NCI-H2107 (cell line): Measurements from ENCODE around the gene NPAS3.

Source experiments
- DNase-seq: peaks from one replicate; lab custom pipeline; 2025; lab: John Stamatoyannopoulos, UW

The NPAS3 gene

DNA sequence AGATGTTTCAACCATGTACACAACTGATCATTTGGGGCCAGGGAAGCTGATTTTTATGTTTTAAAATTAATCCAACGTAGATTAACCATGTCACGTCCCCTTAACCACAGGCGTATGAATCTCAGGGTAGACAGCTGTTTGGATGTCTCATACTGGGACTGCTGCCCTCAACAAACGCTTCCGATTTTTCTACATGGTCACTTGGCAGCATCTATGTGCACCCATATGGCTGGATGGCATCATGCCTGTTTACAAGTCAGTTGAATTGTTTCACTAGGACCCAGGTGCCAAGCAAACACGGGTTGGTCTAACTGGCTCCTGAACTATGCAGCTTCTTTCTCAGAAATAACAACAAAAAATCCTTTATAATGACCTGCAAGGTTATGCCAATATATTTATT, 393.8 kb downstream of the NPAS3 start:
- no peak for DNase-seq

GRCh38 chr14:33335366-33335765, 396.7 kb downstream of the NPAS3 start:
- no peak for DNase-seq

- no peak for DNase-seq
Observed at GRCh38 chr14:33342299-33342974, 403.8 kb downstream of the NPAS3 start.

DNA sequence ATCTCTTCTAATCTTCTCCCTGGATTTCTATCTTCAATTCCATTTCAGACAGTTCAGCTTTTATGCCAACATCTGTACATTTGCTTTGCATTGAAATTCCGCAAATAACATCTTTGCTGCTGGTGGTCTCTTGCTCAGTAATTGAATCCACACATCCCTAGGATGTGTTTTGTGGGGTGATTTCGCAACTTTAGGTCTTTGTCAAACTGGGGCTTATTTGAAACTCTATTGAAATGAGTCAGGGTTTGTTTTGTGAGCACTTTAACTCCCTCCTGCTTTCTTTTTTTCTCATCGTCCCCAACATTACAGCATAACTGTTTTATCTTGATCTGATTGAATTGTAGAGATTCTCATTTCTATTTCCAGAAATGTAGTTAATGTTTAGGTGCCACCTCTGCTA, 404.3 kb downstream of the NPAS3 start:
- no peak for DNase-seq

GRCh38 chr14:33347796-33348195, 409.1 kb downstream of the NPAS3 start:
- DNase-seq = no peak

- DNase-seq = no peak
Observed at GRCh38 chr14:33348510-33348909, 409.8 kb downstream of the NPAS3 start.

GRCh38 chr14:33349871-33350270, 411.2 kb downstream of the NPAS3 start:
- no peak for DNase-seq

DNA sequence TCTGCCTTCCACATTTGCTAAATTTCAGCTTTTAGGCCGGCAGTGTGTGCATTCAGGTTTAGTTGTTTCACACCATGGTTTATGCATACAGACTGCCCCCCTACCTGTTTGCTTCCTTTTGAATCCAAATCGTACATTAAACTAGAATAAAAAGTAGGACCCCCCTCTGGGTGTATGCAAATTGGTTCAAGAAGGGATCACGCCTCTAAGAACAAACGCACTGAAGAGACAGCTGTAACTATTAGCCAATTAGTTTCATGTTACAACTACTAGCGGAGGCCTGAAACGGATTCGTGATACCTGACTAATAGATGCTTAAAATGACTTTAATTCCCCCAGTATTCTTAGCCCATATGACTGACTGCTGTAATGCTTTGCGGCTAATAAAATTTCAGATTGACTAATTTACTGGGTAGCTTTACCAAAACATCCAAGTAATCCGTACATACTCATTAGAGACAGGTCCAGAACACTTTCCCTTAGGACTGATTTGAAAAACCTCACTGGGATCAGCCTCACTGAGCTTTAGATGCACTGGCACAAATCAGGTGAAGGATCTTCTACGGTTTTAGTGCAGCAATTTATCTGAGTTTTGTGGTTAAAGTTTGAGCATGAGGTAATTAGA, 411.8 kb downstream of the NPAS3 start:
- DNase-seq = peak; percentile 17

GRCh38 chr14:33352821-33353220, 414.1 kb downstream of the NPAS3 start:
- no peak for DNase-seq

GRCh38 chr14:33356181-33356580, 417.5 kb downstream of the NPAS3 start:
- DNase-seq = no peak

- no peak for DNase-seq
Observed at GRCh38 chr14:33357225-33358010, 418.7 kb downstream of the NPAS3 start.

GRCh38 chr14:33359288-33359881, 420.7 kb downstream of the NPAS3 start:
- no peak for DNase-seq

- DNase-seq = no peak
Observed at GRCh38 chr14:33362934-33363333, 424.3 kb downstream of the NPAS3 start.

- no peak for DNase-seq
Observed at GRCh38 chr14:33363682-33364081, 425.0 kb downstream of the NPAS3 start.

GRCh38 chr14:33364466-33364865, 425.8 kb downstream of the NPAS3 start:
- no peak for DNase-seq

DNA sequence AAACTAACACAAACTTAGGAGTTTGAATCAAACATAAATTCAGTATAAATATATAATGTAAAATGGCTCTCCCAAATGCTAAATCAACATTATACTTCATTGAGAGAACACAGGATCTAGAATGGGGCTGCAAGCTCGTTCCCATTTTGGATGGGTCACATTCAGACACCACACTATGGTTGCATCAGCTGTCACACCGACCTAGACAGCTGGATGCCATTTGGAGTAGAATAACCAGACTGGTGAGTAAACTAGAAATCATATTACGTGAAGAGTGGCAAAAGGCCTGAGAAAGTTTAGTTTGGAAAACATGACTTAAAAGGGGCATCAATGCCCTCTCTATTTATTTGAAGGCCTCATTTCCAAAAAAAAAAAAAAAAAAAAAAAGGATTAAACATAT, 430.4 kb downstream of the NPAS3 start:
- DNase-seq = no peak

DNA sequence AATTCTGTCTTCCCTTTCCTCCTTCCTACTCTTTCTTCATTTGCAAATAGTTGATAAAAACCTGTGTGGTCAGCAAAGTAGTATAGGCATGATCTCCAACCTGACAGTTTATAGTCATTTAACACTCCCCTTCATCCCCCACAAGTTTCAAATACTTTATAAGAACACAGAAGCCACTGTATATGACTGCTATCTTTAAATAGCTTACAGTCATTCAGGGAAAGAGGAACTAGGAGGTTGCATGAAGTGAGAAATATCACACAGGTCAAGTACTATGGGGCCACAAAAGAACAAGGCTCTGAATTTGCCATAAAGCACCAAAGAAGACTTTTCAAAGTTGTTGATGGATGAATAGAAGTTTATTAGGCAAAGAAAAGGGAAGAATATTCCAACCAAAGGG, 431.3 kb downstream of the NPAS3 start:
- DNase-seq = no peak

DNA sequence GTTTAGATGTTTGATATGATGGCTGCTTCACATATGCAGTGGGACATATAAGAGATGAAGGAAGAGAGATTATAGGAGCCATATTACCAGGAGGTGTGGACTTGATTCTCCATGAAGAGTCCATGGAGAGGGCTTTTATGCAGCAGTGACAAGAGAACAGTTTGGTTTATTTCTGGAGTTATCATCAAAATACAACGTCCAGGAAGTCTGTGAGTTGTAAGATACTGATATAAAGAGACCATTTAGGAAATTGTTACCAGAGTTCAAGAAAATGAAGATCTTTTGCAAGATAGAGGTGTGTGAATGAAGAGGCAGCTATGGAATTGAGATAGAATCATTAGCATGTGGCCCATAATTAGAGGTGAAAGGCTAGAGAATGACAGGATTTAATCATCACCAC, 431.7 kb downstream of the NPAS3 start:
- no peak for DNase-seq

DNA sequence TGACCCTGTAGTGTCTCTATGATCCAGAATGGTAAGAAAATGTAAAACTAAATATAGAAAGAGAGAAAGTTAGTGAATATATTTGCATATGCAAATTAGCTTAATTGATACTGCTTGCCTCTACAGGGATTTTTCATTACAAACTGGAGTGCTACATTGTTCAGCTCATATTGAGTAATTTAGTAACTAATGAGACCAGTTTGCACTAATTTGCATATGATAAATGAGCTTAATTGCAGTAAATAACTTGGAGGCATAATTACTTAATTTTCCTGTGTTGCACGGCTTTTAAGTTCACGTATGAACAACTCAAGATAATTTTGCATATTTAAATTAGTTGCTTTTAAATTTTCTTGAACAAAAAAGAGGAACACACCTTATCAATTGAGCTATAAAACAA, 436.5 kb downstream of the NPAS3 start:
- DNase-seq = no peak

DNA sequence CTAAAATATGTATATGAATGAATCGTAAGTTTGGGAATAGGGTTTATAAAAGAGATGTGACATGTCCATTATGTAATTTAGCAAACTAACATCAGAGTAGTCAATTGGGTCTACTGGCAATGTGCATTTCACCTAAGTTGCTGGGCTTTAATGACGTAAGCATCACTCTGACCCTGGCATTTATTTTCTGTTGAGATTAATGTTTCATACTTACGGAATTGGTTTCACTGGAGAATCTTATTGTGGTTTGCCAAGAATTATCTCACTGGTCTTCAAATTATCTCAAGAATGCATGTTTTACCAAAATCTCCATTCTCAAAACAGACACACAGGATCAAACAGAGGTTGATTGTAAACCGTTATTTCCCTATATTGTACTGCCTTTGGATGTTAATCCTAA, 437.1 kb downstream of the NPAS3 start:
- no peak for DNase-seq

DNA sequence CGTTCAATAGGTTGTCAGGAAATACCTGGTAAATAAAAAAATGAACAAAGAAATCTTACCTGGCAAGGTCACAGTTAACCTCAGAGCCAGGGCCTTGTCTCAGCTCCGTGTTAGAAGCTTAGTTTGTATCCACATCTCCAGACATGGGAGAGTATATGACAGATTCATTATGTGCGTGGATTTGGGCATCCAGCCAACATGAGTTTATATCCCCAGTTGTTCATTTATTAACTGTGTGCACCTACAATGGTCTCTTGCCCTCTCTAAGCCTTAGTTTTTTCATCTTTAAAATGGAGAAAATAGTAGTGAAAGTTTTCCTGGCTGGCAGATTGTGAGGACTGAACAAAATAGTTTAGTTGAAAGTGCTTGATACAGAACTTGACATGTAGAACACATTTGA, 437.8 kb downstream of the NPAS3 start:
- no peak for DNase-seq

- no peak for DNase-seq
Observed at GRCh38 chr14:33377596-33378390, 439.1 kb downstream of the NPAS3 start.
